GM21381 (cell line): ENCODE measurements around the gene CPSF3.
A peak's percentile ranks its signal among the peaks of the same experiment; 100 is the strongest.

Experiments
- ATAC-seq: cut with Tn5 transposase; IDR thresholded peaks from one replicate; pipeline ENCODE4 v1.9.1; 2021; ENCODE audit warnings: mild to moderate bottlenecking, moderate library complexity; ENCODE audit not compliant: unreplicated experiment

Gene CPSF3

GRCh38 chr2:9462886-9463697, 39.6 kb downstream of the CPSF3 start:
- ATAC-seq = no peak

DNA sequence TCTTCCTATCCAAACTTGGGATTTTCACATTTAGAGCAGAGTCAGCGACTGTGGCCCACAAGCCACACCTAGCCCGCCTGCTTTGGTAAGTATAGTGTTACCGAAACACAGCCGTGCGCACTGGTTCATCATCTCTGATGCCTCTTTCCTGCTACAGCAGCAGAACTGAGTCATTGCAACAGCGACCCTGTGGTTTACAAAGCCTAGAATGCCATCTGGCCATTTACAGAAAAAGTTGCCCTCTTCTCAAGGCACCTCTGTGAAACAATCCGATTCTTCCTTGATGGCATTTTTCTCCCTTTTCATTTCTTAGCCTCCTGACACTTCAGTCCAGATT, 40.2 kb downstream of the CPSF3 start:
- ATAC-seq = no peak

GRCh38 chr2:9465170-9465569, 41.7 kb downstream of the CPSF3 start:
- ATAC-seq = no peak

DNA sequence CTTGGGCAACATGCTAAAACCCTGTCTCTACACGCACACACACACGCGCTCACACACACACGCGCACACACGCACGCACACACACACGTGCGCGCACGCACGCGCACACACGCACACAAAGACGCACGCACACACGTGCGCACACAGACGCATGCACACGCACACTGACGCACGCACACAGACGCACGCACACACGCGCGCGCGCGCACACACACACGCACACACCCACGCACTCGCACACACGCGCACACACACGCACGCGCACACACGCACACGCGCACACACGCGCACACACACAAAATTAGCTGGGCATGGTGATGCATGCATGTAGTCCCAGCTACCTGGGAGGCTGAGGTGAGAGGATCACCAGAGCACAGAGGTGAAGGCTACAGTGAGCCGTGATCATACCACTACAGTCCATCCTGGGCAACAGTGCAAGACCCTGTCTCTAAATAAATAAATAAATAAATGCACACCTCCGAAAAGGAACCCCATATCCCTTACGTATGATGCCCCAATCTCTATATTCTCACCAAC, 42.8 kb downstream of the CPSF3 start:
- no peak for ATAC-seq

- no peak for ATAC-seq
These were observed 44.2 kb downstream of the CPSF3 start for GRCh38 chr2:9467687-9468086.

DNA sequence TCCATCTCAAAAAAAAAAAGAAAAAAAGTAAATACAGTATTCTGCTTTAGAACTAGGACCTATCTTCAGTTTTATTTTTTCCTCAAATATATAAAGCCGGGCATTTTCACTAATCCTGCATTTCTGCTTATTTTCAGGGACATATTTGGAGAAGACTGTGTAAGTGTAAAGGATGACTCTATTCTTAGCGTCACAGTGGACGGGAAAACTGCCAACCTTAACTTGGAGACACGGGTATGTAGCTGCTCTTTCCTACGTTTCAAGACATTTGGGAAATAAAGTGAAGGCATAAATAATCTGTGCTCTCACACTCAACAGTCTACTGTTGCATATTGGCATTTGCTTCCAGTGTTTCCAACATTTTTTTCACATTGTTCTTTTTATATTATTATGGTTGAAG, 47.8 kb downstream of the CPSF3 start:
- ATAC-seq = no peak

- ATAC-seq = no peak
These were observed 49.1 kb downstream of the CPSF3 start for GRCh38 chr2:9472511-9472910.

DNA sequence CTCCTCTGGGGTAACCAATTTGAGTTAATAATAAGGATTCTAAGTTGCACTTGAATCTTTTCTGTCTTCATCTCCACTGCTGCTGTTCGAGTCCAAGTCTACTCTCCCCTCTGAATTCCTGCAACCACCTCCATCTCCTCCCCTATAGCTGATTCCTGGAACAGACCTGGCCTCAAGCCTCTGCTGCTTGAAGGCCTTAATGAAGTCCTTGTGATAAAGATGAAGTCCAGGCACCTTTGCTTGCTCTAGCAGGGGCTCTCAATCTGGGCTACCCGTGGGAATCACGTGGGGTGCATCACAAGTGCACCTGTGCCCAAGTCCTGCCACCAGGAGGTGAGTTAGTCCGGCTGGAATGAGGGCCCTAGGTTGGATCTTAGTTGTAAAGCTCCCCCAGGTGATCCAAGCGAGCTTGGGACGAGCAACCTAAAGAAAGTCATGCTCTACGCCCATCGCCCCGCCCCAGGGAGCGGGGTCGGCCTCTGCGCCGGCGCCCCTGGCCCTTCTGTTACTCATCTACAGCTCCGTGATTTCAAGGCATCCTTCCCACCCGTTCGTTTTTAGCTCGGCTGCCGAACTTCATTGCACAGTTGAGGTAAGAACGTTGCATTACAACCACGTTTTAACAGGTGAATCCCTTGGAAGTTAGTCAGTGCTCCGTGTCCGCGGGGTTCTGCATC, 50.0 kb downstream of the CPSF3 start:
- ATAC-seq = no peak

GRCh38 chr2:9473985-9474360, 50.5 kb downstream of the CPSF3 start:
- peak; percentile 5 for ATAC-seq

- ATAC-seq = peak; percentile 72
These were observed 51.1 kb downstream of the CPSF3 start, which contains the start of gene IAH1 for GRCh38 chr2:9474361-9475057. Gene IAH1, plus strand, starts transcription at chr2:9474551. Its CDS starts 16 bp downstream, at chr2:9474567.

DNA sequence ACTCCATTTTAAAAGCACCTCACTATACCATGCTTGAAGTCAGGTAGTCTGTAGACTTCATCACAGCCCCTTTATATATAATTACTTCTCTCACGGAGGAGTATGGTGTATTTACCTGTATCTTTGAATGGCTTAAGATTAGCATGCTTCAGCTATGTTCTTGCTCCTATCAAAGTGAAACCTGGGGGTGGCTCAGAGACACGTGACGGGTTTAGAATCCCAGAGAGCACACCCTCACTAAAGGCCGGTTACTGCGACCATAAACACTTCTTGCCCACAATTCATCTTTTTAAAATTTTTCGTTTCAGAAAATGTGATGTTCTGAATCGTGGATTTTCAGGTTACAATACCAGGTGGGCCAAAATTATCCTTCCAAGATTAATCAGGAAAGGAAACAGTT, 54.5 kb downstream of the CPSF3 start:
- ATAC-seq = no peak

- ATAC-seq = no peak
These were observed 55.1 kb downstream of the CPSF3 start for GRCh38 chr2:9478526-9478925.

GRCh38 chr2:9480157-9480556, 56.7 kb downstream of the CPSF3 start:
- no peak for ATAC-seq

- no peak for ATAC-seq
These were observed 59.7 kb downstream of the CPSF3 start for GRCh38 chr2:9483107-9483506.

DNA sequence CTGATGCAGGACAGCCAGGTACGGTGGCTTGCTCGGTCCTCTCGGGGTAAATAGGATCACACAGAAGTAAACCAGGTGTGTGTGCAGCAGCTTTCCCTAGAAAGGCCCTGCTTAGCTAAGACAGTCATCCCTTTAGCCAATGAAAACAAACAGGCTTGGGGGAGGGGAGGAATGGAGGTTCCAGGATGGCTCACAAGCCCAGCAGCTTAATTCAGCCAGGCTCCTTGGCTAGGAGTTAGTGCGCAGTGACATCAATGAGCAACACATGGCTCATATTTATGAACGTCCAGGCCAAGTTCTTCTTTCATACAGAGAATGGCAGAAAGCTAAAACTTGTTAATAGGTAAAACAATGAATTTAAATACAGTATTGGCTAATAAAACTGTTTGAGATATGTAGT, 61.1 kb downstream of the CPSF3 start:
- no peak for ATAC-seq

- ATAC-seq = no peak
These were observed 65.4 kb downstream of the CPSF3 start for GRCh38 chr2:9488583-9489547.

DNA sequence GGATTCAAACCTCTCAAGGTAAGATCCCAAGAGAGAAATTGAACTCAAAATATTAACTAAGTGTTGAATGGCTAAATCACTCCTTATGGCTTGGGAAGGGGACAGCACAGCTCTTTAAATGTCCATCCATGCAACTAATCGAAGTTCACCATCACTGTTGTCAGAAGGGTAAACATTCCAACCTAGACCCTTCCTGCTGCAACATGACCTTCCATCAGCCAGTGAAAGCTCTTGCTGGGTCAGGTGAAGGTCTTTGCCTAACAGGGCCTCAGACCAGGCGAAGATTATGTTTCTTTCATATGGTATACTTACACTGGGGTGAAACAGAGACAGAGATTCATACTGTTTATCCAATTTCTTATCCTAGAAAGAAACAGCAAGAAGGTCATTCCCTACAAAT, 67.3 kb downstream of the CPSF3 start:
- ATAC-seq = no peak

DNA sequence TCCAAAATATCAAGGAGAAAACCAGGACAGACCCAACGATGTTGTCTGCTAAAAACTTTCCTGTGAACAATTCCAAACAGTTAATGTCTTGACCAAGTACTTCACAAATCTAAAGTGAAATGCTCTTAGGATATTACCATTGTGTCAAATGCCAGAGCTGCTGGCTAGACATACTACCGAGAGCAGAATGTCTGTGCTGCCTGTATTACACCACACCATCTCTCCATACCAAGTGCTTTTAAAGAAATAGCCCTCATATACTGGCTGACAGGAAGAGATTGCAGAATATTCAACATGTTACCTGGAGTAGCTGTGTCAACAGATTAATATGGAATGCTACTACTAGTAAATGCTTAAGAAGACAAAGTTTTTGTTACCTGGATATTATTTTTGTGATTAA, 69.5 kb downstream of the CPSF3 start:
- ATAC-seq = no peak

DNA sequence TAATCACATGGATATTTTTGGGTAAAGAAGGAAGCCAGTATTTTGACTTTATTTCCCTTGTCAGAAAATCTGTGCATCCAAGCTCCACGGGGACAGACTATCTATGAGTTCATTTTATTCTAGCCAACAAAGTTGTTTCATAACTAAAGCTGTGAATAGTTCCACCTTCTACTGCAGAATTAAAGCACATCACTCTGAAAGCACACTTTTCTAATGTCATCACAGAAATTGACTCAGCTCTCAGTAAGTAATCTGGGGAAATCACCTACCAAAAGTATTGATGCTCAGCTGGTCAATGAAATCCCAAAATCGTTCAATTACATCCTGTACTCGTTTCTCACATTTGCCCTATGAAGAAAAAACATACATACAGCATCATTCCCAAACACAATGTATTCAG, 70.0 kb downstream of the CPSF3 start:
- ATAC-seq = no peak

GRCh38 chr2:9494081-9494480, 70.6 kb downstream of the CPSF3 start:
- no peak for ATAC-seq

- ATAC-seq = no peak
These were observed 73.6 kb downstream of the CPSF3 start for GRCh38 chr2:9497017-9497416.
